GM12878 (cell line): Measurements from ENCODE around the gene ATP10A.

Source experiments
- POLR2AphosphoS5 ChIP-seq: IDR thresholded peaks from 2 replicates; pipeline ENCODE4 v1.6.1; 2011; ENCODE audit warnings: mild to moderate bottlenecking, low read length, inconsistent platforms
- RAD21 ChIP-seq: IDR thresholded peaks from 2 replicates; pipeline ENCODE4 v1.6.1; 2011; ENCODE audit warnings: mild to moderate bottlenecking, low read depth, low read length, moderate library complexity; ENCODE audit not compliant: insufficient read depth
- TF ChIP-seq, protein P1 (sequence below), 3 experiments: IDR thresholded peaks in 2 of 3; conservative IDR thresholded peaks in 1 of 3; 2 replicates each; pipeline ENCODE4 v1.5.1; 2011; ENCODE audit warnings: low read depth in 3 of 3, low read length in 3 of 3, mild to moderate bottlenecking in 3 of 3, control low read depth in 2 of 3, moderate library complexity in 2 of 3, inconsistent platforms in 1 of 3, mixed read lengths in 1 of 3; ENCODE audit not compliant: control insufficient read depth in 2 of 3, insufficient read depth in 1 of 3; ENCODE audit errors: extremely low read depth in 1 of 3

DNA sequence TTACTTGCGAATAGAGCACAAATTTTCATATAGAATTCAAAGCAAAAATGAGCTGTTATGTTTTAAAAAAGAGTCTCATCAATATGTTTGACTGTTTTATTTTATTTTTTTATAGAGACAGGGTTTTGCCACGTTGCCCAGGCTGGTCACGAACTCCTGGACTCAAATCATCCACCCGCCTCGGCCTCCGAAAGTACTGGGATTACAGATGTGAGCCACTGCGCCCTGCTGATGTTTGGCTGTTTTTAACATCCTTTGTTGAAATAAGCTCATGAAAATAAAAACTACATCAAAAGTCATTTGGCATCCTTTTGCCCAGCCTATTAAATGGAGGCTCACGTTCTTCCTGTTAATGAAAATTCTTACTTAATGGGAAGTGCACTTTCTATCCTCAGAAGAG, 154.7 kb downstream of the ATP10A start:
- TF ChIP-seq, protein P1, sequence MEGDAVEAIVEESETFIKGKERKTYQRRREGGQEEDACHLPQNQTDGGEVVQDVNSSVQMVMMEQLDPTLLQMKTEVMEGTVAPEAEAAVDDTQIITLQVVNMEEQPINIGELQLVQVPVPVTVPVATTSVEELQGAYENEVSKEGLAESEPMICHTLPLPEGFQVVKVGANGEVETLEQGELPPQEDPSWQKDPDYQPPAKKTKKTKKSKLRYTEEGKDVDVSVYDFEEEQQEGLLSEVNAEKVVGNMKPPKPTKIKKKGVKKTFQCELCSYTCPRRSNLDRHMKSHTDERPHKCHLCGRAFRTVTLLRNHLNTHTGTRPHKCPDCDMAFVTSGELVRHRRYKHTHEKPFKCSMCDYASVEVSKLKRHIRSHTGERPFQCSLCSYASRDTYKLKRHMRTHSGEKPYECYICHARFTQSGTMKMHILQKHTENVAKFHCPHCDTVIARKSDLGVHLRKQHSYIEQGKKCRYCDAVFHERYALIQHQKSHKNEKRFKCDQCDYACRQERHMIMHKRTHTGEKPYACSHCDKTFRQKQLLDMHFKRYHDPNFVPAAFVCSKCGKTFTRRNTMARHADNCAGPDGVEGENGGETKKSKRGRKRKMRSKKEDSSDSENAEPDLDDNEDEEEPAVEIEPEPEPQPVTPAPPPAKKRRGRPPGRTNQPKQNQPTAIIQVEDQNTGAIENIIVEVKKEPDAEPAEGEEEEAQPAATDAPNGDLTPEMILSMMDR (IDR thresholded peaks at IDR 0.05 in 2 of 3, conservative IDR thresholded peaks at IDR 0.05 in 1 of 3; ENCODE audit: control insufficient read depth in 2 of 3, extremely low read depth in 1 of 3, insufficient read depth in 1 of 3, low read depth in 3 of 3, low read length in 3 of 3), result no peak
- TF ChIP-seq RAD21 (no peak), POLR2AphosphoS5 (no peak)
